ENCODE measurements around the gene ADGRB3.

The ADGRB3 gene

GRCh38 chr6:69005199-69005598 is 370.1 kb downstream of the ADGRB3 start:
- H3K4me3 ChIP-seq (ENCODE audit: low read depth, low read length): no peak overlapping the region
- no peak for TF ChIP-seq CTCF (IDR thresholded peaks at IDR 0.05; ENCODE audit: low read depth, low read length, missing control alignments)
- no peak for DNase-seq (ENCODE audit: low read depth)

- no peak for DNase-seq (ENCODE audit: low read depth)
- TF ChIP-seq CTCF (IDR thresholded peaks at IDR 0.05; ENCODE audit: low read depth, low read length, missing control alignments): no peak
- H3K4me3 ChIP-seq (ENCODE audit: low read depth, low read length): no peak overlapping the region
These were observed 372.7 kb downstream of the ADGRB3 start for GRCh38 chr6:69007781-69008180.

- H3K4me3 ChIP-seq (ENCODE audit: low read depth, low read length): no peak overlapping the region
- TF ChIP-seq CTCF (IDR thresholded peaks at IDR 0.05; ENCODE audit: low read depth, low read length, missing control alignments): no peak
- DNase-seq (ENCODE audit: low read depth): no peak
These were observed 377.1 kb downstream of the ADGRB3 start for GRCh38 chr6:69012211-69012610.

- TF ChIP-seq CTCF (IDR thresholded peaks at IDR 0.05; ENCODE audit: low read depth, low read length, missing control alignments): no peak
- DNase-seq (ENCODE audit: low read depth): no peak
- H3K4me3 ChIP-seq (ENCODE audit: low read depth, low read length): no peak overlapping the region
These were observed 377.8 kb downstream of the ADGRB3 start for GRCh38 chr6:69012876-69013275.

GRCh38 chr6:69018906-69019305 is 383.8 kb downstream of the ADGRB3 start:
- no peak for DNase-seq (ENCODE audit: low read depth)
- H3K4me3 ChIP-seq (ENCODE audit: low read depth, low read length): no peak overlapping the region
- no peak for TF ChIP-seq CTCF (IDR thresholded peaks at IDR 0.05; ENCODE audit: low read depth, low read length, missing control alignments)

- no peak for DNase-seq (ENCODE audit: low read depth)
- H3K4me3 ChIP-seq (ENCODE audit: low read depth, low read length): no peak overlapping the region
- no peak for TF ChIP-seq CTCF (IDR thresholded peaks at IDR 0.05; ENCODE audit: low read depth, low read length, missing control alignments)
These were observed 384.8 kb downstream of the ADGRB3 start for GRCh38 chr6:69019832-69020231.

GRCh38 chr6:69022993-69023392 is 387.9 kb downstream of the ADGRB3 start:
- no peak for DNase-seq (ENCODE audit: low read depth)
- H3K4me3 ChIP-seq (ENCODE audit: low read depth, low read length): no peak overlapping the region
- TF ChIP-seq CTCF (IDR thresholded peaks at IDR 0.05; ENCODE audit: low read depth, low read length, missing control alignments): no peak

Measured in GM12864 (cell line).